K562 (cell line): Measurements from ENCODE around the gene TARBP1. TPM values are rescaled to one million over a fixed set of nuclear protein-coding genes. Genes with fewer than 3 reads are reported as not detected.

Experiments
- ATAC-seq: fragments of 200-7000 bp; cut with Tn5 transposase; 3 replicates; pipeline ENCODE4 v1.9.1; 2020; ENCODE audit warnings: moderate library complexity
- BruUV-seq: library from RNA; stranded (reverse); fragments of 400-500 nt; replicated peaks from 2 replicates; lab custom pipeline; 2021; lab: Mats Ljungman, UMichigan
- CTCF ChIA-PET: fragments of 300-600 bp; formaldehyde crosslinking; extraction: SDS; loops from one replicate; lab custom pipeline; 2021; ENCODE audit warnings: low intra/inter-chr PET ratio; lab: Yijun Ruan, JAX
- POLR2A ChIA-PET: fragments of 300-600, 350-650 bp; sonication (Branson Sonifier 250); formaldehyde crosslinking; extraction: SDS; loops from one replicate; lab custom pipeline; 2021; ENCODE audit warnings: antibody characterized with exemption, inconsistent platforms; lab: Yijun Ruan, JAX
- DNase-seq, 4 experiments: peaks; one replicate each; pipeline versions ENCODE4 v3.0.0 to v3.0.0-alpha.2; 2011 to 2018; ENCODE audit warnings: low spot score in 3 of 4, mixed read lengths in 3 of 4; ENCODE audit errors: extremely low read depth in 1 of 4
- FAIRE-seq: peaks from 2 replicates; lab custom pipeline; 2011; peaks lifted over from hg19 to GRCh38; lab: Jason Lieb, UNC
- H2AFZ ChIP-seq: 2 replicates; pipeline ENCODE4 v1.6.0; 2011; ENCODE audit warnings: low read depth, low read length, control low read depth, inconsistent platforms
- H3K27ac ChIP-seq: fragments of 200-600 bp; 3 replicates; pipeline ENCODE4 v1.8.0; 2011; ENCODE audit warnings: low read depth, mild to moderate bottlenecking, control low read depth, inconsistent platforms, low read length, moderate library complexity, mixed read lengths; ENCODE audit errors: extremely low read depth
- H3K27me3 ChIP-seq, 2 experiments: fragments of 300-600 bp in 1 of 2; 2 replicates in 1 of 2; 3 replicates in 1 of 2; pipeline versions ENCODE4 v1.6.0 to v1.8.0; 2011; ENCODE audit warnings: inconsistent platforms in 2 of 2, low read length in 2 of 2, mild to moderate bottlenecking in 1 of 2, mixed read lengths in 1 of 2, moderate library complexity in 1 of 2; ENCODE audit not compliant: control insufficient read depth in 2 of 2, insufficient read depth in 2 of 2
- H3K36me3 ChIP-seq: fragments of 300-600 bp; 3 replicates; pipeline ENCODE4 v1.8.0; 2011; ENCODE audit warnings: mild to moderate bottlenecking, low read length, inconsistent platforms; ENCODE audit not compliant: control insufficient read depth, insufficient read depth
- H3K4me1 ChIP-seq, 2 experiments: fragments of 200-600 bp in 1 of 2; replicated peaks in 1 of 2; 2 replicates in 1 of 2; 3 replicates in 1 of 2; pipeline versions ENCODE4 v1.5.1 to v1.8.0; 2011; ENCODE audit warnings: inconsistent platforms in 2 of 2, low read length in 2 of 2, mild to moderate bottlenecking in 1 of 2, mixed read lengths in 1 of 2, moderate library complexity in 1 of 2; ENCODE audit not compliant: control insufficient read depth in 2 of 2, insufficient read depth in 2 of 2
- H3K4me2 ChIP-seq: 2 replicates; pipeline ENCODE4 v1.6.1; 2011; ENCODE audit warnings: low read length, control low read depth, inconsistent platforms, mixed read lengths; ENCODE audit not compliant: insufficient read depth
- H3K4me3 ChIP-seq: fragments of 200-600 bp; sonication (generic), shearing (Covaris generic); 2 replicates; pipeline ENCODE4 v1.5.1; 2016; ENCODE audit warnings: control low read depth, inconsistent platforms
- H3K79me2 ChIP-seq: fragments of 200-600 bp; 3 replicates; pipeline ENCODE4 v1.8.0; 2011; ENCODE audit warnings: low read length, inconsistent platforms; ENCODE audit not compliant: control insufficient read depth, insufficient read depth
- H3K9ac ChIP-seq, 2 experiments: 2 replicates each; pipeline versions ENCODE4 v1.6.0 to v1.6.1; 2011; ENCODE audit warnings: low read depth in 2 of 2, low read length in 2 of 2, control low read depth in 1 of 2, inconsistent platforms in 1 of 2, mild to moderate bottlenecking in 1 of 2, mixed read lengths in 1 of 2; ENCODE audit not compliant: insufficient read depth in 1 of 2
- H3K9me1 ChIP-seq: one replicate; pipeline ENCODE4 v1.6.0; 2011; ENCODE audit warnings: inconsistent platforms, mild to moderate bottlenecking, low read length, moderate library complexity; ENCODE audit not compliant: control insufficient read depth, insufficient read depth
- H3K9me3 ChIP-seq: replicated peaks from 2 replicates; pipeline ENCODE4 v1.5.1; 2011; ENCODE audit warnings: low read depth, low read length, inconsistent platforms; ENCODE audit not compliant: control insufficient read depth, insufficient read depth
- H4K20me1 ChIP-seq: replicated peaks from 2 replicates; pipeline ENCODE4 v1.6.1; 2011; ENCODE audit warnings: low read length, inconsistent platforms, mixed read lengths; ENCODE audit not compliant: control insufficient read depth, insufficient read depth
- C11orf30 ChIP-seq: fragments of 450-650 bp; IDR thresholded peaks from 2 replicates; pipeline ENCODE4 v1.6.1; 2016; ENCODE audit warnings: low read depth, mild to moderate bottlenecking
- EHMT2 ChIP-seq: fragments of 450-650 bp; IDR thresholded peaks from 2 replicates; pipeline ENCODE4 v1.6.1; 2018; ENCODE audit warnings: antibody characterized with exemption
- FOXJ2 ChIP-seq: fragments of 200-800 bp; sonication (Bioruptor generic); IDR thresholded peaks from 2 replicates; pipeline ENCODE4 v1.6.1; 2016; ENCODE audit warnings: missing genetic modification characterization, missing compliant biosample characterization
- HDAC6 ChIP-seq: IDR thresholded peaks from 2 replicates; pipeline ENCODE4 v1.6.1; 2012; ENCODE audit warnings: low read depth, mild to moderate bottlenecking, control low read depth, inconsistent platforms, low read length, moderate library complexity
- MAFG ChIP-seq: fragments of 450-650 bp; conservative IDR thresholded peaks from 2 replicates; pipeline ENCODE4 v1.6.1; 2016; ENCODE audit warnings: missing genetic modification characterization, missing compliant biosample characterization
- MAFK ChIP-seq: IDR thresholded peaks from 2 replicates; pipeline ENCODE4 v1.6.1; 2011; ENCODE audit warnings: low read length, improper control_type of control experiment
- NR4A1 ChIP-seq, 2 experiments: fragments of 250-450 bp in 1 of 2; fragments of 450-650 bp in 1 of 2; sonication (Bioruptor Pico) in 1 of 2; IDR thresholded peaks; 2 replicates each; pipeline versions ENCODE4 v1.4.0 to v1.6.1; 2016 to 2020; ENCODE audit warnings: mild to moderate bottlenecking in 2 of 2, missing compliant biosample characterization in 1 of 2, missing genetic modification characterization in 1 of 2, moderate library complexity in 1 of 2
- POLR2H ChIP-seq: IDR thresholded peaks from 2 replicates; pipeline ENCODE4 v1.6.1; 2016; ENCODE audit warnings: missing genetic modification characterization, low read depth, mild to moderate bottlenecking, control low read depth, missing compliant biosample characterization, moderate library complexity
- SUPT5H ChIP-seq: fragments of 450-650 bp; IDR thresholded peaks from 2 replicates; pipeline ENCODE4 v1.6.1; 2016
- ZNF316 ChIP-seq: fragments of 450-650 bp; IDR thresholded peaks from 2 replicates; pipeline ENCODE4 v1.6.1; 2016
- WGBS: fragments of 100-300 bp; shearing (Covaris generic); methylation state at CpG from one replicate; pipeline ENCODE4 v1.1.6; 2016; ENCODE audit warnings: low coverage, mixed read lengths; ENCODE audit not compliant: insufficient coverage; ENCODE audit errors: missing lambda C conversion rate; 5-methylcytosine and 5-hydroxymethylcytosine counted together
- in situ Hi-C: fragments of 300-500 bp; cut with MboI; formaldehyde crosslinking; loops from 4 replicates; pipeline ENCODE4 v1.15.0; 2018; ENCODE audit warnings: inconsistent platforms, mixed read lengths
- intact Hi-C: fragments of 100-400 bp; cut with micrococcal nuclease; formaldehyde crosslinking; loops from 2 replicates; pipeline ENCODE4 v1.14.2; 2022
- polyA plus RNA-seq, 8 experiments: library from polyadenylated mRNA; depleted of rRNA in 4 of 8; stranded (reverse) in 5 of 8; unstranded in 3 of 8; fragments of >200 nt; fragmentation: Nextera tagmentation in 2 of 8; fragmentation: Illumina TruSeq in 1 of 8; extraction: Ambion mirVana in 2 of 8; extraction: Trizol in 1 of 8; gene quantifications; 2 replicates each; pipeline versions ENCODE4 v1.2.1 to v1.2.3, GENCODE V29; 2011 to 2014; ENCODE audit warnings: inconsistent platforms in 1 of 8, missing spikeins in 1 of 8
- total RNA-seq, 7 experiments: library from RNA; depleted of rRNA in 6 of 7; stranded (reverse); fragments of >200 nt in 6 of 7; fragmentation: Illumina TruSeq in 2 of 7; extraction: Trizol in 2 of 7; gene quantifications; 2 replicates each; pipeline versions ENCODE4 v1.2.1 to v1.2.3, GENCODE V29; 2011 to 2021; ENCODE audit warnings: low replicate concordance in 1 of 7

The TARBP1 gene
- total and polyA plus RNA-seq, 9 of the 15 experiments (the other 6 are each of a cell fraction or from before 2014, with no cell fraction given), result 8.8 to 48.0 (median 22.9) TPM

GRCh38 chr1:234527346-234527745, 48.4 kb upstream of the TARBP1 start:
- Histone ChIP-seq H3K4me2 (peak overlapping the region; percentile 39), H3K36me3 (no peaks in the 10 kb centered on the region), H2AFZ (peak overlapping the region; percentile 96), H3K79me2 (no peaks in the 10 kb centered on the region), H3K27ac (peak overlapping the region; percentile 51; the same call in 2 of the 3 replicates), H3K4me1 (peaks cover 20 to 46% of the 10 kb centered on the region in 2 experiments), H3K9me3 (no peaks in the 10 kb centered on the region), H3K9me1 (no peaks in the 10 kb centered on the region), H4K20me1 (no peaks in the 10 kb centered on the region), H3K27me3 (no peaks in the 10 kb centered on the region), H3K4me3 (no peak overlapping the region), H3K9ac (peak overlapping the region in 1 of 2 experiments; percentile 49; a peak in 2 of 4 replicates)
- no TSS peak for BruUV-seq
- intact Hi-C loops (no loop called here), in situ Hi-C loops (no loop called here)
- peak; percentile 44; the same call in 1 of the 2 replicates for TF ChIP-seq MAFK
- TF ChIP-seq POLR2H, result peak; percentile 36; the same call in 1 of the 2 replicates
- 0 out of 2 replicates have a peak, but pooled peaks have one; percentile 15 for TF ChIP-seq EHMT2
- peak; percentile 92 for TF ChIP-seq ZNF316
- TF ChIP-seq MAFG, result peak; percentile 73
- peak; percentile 81 for TF ChIP-seq C11orf30
- 0 out of 2 replicates have a peak, but pooled peaks have one; percentile 33 for TF ChIP-seq FOXJ2 (tag)
- TF ChIP-seq HDAC6, result no peak
- no peak for TF ChIP-seq SUPT5H
- no peak for TF ChIP-seq NR4A1 (CRISPR knock-in tag; IDR thresholded peaks at IDR 0.05)
- TF ChIP-seq NR4A1 (tag; IDR thresholded peaks at IDR 0.05), result 0 out of 2 replicates have a peak, but pooled peaks have one; percentile 17
- no peak for FAIRE-seq
- WGBS, result 6% methylated on average over 6 of the region's 6 CpGs
- DNase-seq, result peak in 1 of 4 experiments; percentile 43
- ChIA-PET POLR2A (interaction anchor here (0.8 to 2.2 kb wide), 3 partner anchors 19 to 76 kb away, joined by 4 to 5 read pairs (median 4); no protein-coding TSS in a partner anchor), CTCF (no interaction called here)
- ATAC-seq, result peak; percentile 21
